Effector memory CD8-positive, alpha-beta T cell (primary cell): Measurements from ENCODE around the gene UBE2O.

Experiments
- ATAC-seq: fragments of 150-1000 bp; cut with Tn5 transposase; replicated peaks from 2 replicates; pipeline ENCODE4 v1.10.0; 2021; ENCODE audit warnings: mild to moderate bottlenecking, moderate library complexity
- DNase-seq, 3 experiments: peaks; one replicate each; pipeline ENCODE4 v3.0.0; 2021
- H3K27ac Mint-ChIP-seq, 2 donors: one replicate each; pipeline ENCODE4 v1.8.0; 2022; ENCODE audit warnings: mild to moderate bottlenecking in 2 of 2, mixed read lengths in 2 of 2, moderate library complexity in 2 of 2
- H3K27me3 Mint-ChIP-seq, 2 donors: one replicate each; pipeline ENCODE4 v1.8.0; 2022; ENCODE audit warnings: mixed read lengths in 2 of 2
- H3K36me3 Mint-ChIP-seq: one replicate; pipeline ENCODE4 v1.8.0; 2022; ENCODE audit warnings: mild to moderate bottlenecking, moderate library complexity, mixed read lengths; ENCODE audit not compliant: insufficient read depth
- H3K4me1 Mint-ChIP-seq, 2 donors: one replicate each; pipeline ENCODE4 v1.8.0; 2022; ENCODE audit warnings: low read depth in 2 of 2, mixed read lengths in 2 of 2
- H3K4me3 Mint-ChIP-seq, 2 donors: one replicate each; pipeline ENCODE4 v1.8.0; 2022; ENCODE audit warnings: mild to moderate bottlenecking in 2 of 2, mixed read lengths in 2 of 2, moderate library complexity in 2 of 2
- H3K9me3 Mint-ChIP-seq, 2 donors: one replicate each; pipeline ENCODE4 v1.8.0; 2022; ENCODE audit warnings: mixed read lengths in 2 of 2

The UBE2O gene

DNA sequence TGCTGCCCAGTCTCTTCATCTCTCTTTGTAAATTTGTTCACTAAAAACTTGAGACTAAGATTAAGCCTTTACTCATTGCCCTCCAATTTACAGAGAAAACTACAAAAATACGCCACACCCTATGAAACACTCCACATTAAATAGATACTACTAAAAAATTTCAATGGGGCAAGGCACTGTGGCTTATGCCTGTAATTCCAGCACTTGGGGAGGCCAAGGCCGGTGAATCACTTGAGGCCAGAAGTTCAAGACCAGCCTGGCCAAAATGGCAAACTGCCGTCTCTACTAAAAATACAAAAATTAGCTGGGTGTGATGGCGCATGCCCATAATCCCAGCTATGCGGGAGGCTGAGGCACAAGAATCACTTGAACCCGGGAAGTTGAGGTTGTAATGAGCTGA, 3.8 kb downstream of the UBE2O start:
- Mint-ChIP-seq H3K9me3 (no peaks in the 10 kb centered on the region), H3K4me1 (peaks cover 53 to 65% of the 10 kb centered on the region in 2 donors), H3K27ac (no peak overlapping the region), H3K36me3 (peaks cover 12% of the 10 kb centered on the region), H3K4me3 (no peak overlapping the region), H3K27me3 (no peaks in the 10 kb centered on the region)
- no peak for ATAC-seq
- no peak for DNase-seq

DNA sequence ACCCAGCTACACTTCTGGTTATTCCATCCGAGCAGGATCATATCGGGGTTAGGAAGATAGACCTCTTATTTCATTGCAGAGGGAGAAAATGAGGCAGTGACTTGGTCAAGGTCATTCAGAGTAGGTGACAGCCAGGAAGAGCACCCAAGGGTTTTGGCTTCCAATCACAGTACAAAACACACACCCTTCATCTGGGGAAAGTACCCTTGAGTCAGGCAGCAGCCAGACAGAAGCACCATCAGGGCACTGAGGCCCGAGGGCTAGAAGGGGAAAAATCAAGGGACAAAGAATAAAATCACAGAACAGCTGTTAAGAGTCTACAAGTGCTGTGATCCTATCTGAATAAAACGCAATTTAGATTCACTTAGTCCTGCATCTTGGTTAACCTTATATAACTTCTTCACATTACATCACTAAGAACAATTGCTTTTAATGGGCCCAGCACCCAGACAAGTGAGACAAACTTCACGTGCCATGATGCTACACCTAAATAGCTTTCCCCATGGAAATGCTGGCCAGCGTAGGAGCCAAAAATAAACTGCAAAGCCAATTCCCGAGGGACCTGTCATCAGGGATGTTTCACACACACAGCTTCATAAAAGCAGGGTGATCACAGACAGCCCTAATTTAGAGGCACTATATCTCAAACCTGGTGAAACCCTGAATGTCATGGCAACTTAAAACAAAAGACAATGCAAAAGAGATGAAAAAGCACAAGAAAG, 4.9 kb downstream of the UBE2O start:
- no peak overlapping the region for H3K27ac Mint-ChIP-seq
- H3K27me3 Mint-ChIP-seq: no peaks in the 10 kb centered on the region
- H3K9me3 Mint-ChIP-seq: no peaks in the 10 kb centered on the region
- H3K4me3 Mint-ChIP-seq: no peak overlapping the region
- DNase-seq (no peak), ATAC-seq (no peak)
- H3K36me3 Mint-ChIP-seq: peaks cover 9% of the 10 kb centered on the region
- H3K4me1 Mint-ChIP-seq: peaks cover 59 to 60% of the 10 kb centered on the region in 2 donors

DNA sequence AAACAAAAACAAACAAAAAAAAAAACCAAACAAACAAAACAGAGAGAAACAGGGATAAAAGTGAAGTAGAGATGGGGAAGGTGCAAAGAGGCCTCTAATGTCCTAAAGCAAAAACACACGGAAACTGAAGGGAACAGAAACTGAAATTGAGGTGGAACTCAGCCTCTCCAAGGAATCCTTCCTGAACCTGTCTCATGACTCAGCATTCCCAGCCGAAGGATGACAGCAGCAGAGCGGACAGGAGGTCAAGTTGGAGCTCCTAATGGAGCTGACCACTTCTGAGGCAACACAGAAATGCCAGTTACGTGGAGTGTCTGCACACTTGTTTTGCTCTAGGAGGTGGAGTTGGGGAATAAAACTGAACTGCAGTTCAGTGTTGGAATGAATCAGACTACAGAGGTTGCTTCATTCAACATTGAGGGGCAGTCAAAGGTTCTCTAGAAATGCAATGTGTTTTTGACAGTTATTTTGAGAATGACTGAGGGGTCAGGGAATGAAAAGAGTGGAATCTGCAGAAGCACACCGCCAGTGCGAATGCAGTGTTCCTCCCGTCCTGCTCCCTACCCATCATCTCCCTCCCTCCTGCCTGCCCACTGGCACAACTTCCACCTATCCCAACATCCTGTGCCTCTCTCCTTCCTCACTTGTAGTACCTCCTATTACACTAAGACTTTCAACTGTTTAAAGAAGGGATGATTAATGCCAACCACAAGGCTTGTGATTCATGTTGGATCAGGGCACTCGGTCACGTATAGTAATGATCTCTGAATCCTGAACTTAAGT, 6.3 kb downstream of the UBE2O start:
- Mint-ChIP-seq H3K27me3 (no peaks in the 10 kb centered on the region), H3K4me1 (peaks cover 65 to 68% of the 10 kb centered on the region in 2 donors), H3K4me3 (no peak overlapping the region), H3K27ac (no peak overlapping the region), H3K36me3 (peaks cover 7% of the 10 kb centered on the region), H3K9me3 (no peaks in the 10 kb centered on the region)
- ATAC-seq (no peak), DNase-seq (no peak)

DNA sequence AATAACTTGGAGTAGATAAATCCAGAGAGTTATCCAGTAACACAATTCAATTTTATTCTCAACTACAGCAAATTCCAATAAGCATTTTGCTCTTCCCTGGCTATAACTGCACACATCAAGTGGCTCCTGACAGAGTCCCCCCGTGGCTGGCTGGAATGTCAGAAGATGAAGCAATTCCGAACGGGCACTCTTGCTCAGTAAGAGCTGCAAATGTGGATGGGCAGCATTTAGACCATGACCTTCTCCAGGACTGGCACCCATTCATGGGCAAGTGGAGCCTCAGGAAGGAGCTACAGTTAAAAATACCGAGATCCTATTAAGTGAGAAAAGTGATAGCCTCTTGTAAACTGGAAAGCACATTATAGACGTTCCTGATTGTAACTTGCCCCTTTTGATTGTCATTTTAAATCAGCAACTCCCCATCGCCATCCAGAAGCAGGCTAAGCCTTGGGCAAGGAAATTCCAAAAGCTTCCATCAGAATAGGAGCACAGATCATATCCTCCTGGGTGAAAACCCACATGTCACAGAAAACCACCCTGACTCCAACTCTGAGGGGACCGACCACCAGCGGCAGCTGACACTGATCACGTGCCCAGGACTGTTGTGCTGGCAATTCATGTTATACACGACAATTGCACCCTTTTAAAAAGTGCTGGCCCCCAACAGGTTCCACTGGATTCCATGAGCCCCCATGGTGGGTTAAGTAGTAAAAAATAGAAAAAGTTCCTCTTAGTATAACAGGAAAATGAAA, 7.1 kb downstream of the UBE2O start:
- ATAC-seq: no peak

DNA sequence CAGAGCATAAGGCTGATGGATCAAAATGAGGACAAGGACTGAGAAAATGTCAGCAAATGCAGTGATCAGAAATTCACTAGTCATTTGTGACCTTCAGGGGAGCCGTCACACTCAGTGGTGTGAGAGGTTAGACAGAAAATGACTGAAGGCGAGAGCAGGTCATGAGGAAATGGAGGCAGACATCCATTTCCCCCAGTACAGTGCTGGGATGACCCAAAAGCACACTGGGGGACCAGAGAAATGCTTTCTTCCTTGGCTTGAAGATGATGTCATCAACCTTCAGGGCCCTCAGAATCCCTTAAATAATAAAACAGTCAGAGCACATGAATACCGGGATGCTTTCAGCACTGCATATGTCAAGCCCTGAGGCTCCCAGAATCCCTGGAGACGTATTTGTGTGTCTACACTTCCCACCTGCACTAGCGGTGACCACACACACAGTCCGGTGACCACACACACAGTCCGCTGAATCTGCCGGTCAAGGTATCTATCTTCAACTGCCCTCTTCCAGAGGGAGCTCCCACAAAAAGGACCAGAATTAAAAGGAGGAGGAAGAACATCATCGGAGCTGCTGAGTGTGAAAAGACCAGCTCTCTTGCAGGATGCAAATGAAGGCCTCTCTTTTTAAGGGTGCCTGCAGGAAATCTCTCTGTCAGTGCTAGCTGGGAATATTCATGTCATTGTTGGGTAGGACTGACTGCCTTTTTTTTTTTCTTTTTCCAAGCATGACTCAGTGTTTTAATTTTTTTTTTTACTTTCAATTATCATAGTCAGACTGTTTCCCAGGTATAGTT, 8.2 kb downstream of the UBE2O start:
- no peak for ATAC-seq

More for the DNA sequence above, 7.1 kb downstream of the UBE2O start:
- DNase-seq: no peak
- Mint-ChIP-seq H3K4me3 (no peak overlapping the region), H3K9me3 (no peaks in the 10 kb centered on the region), H3K27me3 (no peaks in the 10 kb centered on the region), H3K27ac (no peak overlapping the region), H3K4me1 (peaks cover 62 to 64% of the 10 kb centered on the region in 2 donors), H3K36me3 (peaks cover 7% of the 10 kb centered on the region)

DNA sequence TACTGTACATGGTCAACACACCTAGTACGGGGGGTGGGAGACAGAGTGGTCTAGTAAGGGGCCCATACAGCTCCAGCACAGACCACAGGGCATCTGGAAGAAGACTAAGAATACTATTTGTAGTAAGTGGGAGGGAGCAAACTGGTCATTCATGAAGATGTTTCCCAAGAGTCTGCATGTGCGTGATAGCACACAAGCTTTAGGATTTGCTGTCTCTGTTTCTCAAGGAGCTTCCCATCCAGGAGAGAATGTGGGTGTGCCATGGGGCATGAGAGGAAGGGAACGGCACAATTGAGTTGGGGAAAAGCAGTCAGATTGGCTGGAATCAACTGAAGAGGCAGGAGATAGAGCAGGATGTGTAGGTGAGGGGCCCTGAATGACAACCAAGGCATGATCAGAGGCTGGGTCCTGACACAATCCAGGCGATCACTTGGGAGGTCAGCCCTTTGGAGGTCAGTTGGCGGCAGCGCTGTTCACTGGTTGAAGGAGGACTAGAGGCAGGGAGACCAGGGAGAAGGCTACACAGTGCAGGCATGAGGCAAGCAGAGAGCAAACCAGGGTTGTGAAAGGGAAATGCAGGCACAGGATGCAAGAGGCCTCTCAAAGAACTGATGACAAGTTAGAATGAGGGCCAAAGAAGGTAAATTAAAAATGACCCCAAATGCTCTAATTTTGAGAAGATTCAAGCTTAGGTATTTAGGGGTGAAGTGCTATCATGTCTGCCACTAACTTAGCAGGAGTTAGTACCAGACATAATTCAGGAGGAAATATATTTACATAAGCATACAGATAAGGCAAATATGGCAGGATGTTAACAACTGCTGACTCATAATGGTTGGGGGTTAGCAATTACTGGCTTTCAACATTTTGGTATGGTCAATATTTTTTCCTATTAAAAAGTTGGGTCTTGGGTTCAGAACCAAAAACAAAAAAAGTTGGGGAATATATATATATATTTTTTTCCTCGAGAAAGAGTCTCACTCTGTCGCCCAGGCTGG, 10.3 kb downstream of the UBE2O start:
- ATAC-seq: no peak
- Mint-ChIP-seq H3K4me1 (peaks cover 52 to 55% of the 10 kb centered on the region in 2 donors), H3K27ac (peak overlapping the region in 1 of 2 donors; percentile 36)

More for the DNA sequence above, 8.2 kb downstream of the UBE2O start:
- no peaks in the 10 kb centered on the region for H3K9me3 Mint-ChIP-seq
- peaks cover 56 to 58% of the 10 kb centered on the region in 2 donors for H3K4me1 Mint-ChIP-seq
- DNase-seq: no peak
- H3K4me3 Mint-ChIP-seq: no peak overlapping the region
- H3K27ac Mint-ChIP-seq: peak overlapping the region in 1 of 2 donors; percentile 67
- H3K36me3 Mint-ChIP-seq: peaks cover 7% of the 10 kb centered on the region
- H3K27me3 Mint-ChIP-seq: no peaks in the 10 kb centered on the region

DNA sequence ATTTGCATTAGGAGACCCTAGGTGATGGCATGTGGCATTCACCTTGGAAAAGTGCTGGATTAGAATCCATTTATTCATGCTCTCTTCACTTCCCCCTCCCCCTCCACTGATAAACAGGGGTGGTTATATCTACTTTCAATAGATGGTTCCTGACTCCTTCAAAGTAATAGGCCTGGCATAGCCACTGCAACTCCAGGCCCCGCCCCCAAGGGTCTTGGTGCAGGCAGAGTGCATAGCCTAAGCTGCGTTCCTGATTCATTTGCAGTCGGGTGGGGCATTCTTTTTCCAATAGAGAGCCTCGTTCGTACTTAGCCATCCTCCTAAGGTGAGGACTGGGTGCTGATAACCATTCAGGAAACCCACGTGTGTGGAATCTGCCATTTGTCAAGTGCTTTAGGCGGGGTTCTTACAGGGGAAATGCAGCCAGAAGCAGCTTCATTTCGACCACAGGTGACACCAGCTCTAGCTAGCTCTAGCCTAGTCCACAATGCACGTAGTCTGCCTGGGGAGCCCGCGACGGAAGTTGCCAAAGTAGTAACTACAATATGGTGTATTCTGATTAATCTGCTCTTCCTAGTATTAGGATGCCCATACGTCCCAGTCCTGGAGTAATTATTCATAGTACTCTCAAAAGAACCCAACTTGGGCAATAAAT, 11.1 kb downstream of the UBE2O start:
- Mint-ChIP-seq H3K4me3 (no peak overlapping the region), H3K27me3 (no peaks in the 10 kb centered on the region), H3K36me3 (peaks cover 3% of the 10 kb centered on the region), H3K27ac (peak overlapping the region in 1 of 2 donors; percentile 34), H3K9me3 (no peaks in the 10 kb centered on the region), H3K4me1 (peaks cover 46 to 53% of the 10 kb centered on the region in 2 donors)
- peak; percentile 42 for ATAC-seq
- no peak for DNase-seq

More for the DNA sequence above, 10.3 kb downstream of the UBE2O start:
- DNase-seq: no peak
- Mint-ChIP-seq H3K4me3 (no peak overlapping the region), H3K36me3 (peaks cover 2% of the 10 kb centered on the region), H3K27me3 (no peaks in the 10 kb centered on the region), H3K9me3 (no peaks in the 10 kb centered on the region)

DNA sequence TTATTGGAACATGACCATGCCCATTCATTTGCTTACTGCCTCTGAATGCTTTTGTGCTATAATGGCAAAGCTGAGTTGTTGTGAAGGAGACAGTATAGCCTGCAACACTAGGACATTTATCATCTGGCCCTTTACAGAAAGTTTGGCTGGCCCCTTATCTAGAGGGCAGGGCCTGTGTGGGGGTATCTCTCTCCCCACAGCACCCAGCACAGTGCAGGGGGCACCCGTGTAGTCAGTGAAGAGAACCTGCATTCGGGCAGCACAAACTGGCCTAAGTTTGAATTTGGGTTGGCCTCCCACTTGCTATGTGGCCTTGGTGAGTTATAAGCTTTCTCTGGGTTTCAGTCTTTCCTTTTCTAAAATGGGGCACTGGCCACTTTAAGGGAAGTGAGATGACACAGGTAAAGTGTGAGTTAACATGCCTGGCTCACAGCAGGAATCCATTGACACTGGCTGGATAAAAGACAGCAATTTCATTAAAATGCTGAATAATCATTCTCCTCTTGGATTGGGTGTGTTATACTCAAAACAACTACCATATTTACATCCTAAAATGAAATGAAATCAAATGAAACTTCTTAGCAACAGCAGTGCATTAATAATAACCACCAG, 12.1 kb downstream of the UBE2O start:
- H3K4me3 Mint-ChIP-seq: no peak overlapping the region
- no peaks in the 10 kb centered on the region for H3K27me3 Mint-ChIP-seq
- ATAC-seq (no peak), DNase-seq (no peak)
- H3K9me3 Mint-ChIP-seq: no peaks in the 10 kb centered on the region
- no peak overlapping the region for H3K27ac Mint-ChIP-seq
- peaks cover 39 to 52% of the 10 kb centered on the region in 2 donors for H3K4me1 Mint-ChIP-seq
- H3K36me3 Mint-ChIP-seq: peaks cover 3% of the 10 kb centered on the region

DNA sequence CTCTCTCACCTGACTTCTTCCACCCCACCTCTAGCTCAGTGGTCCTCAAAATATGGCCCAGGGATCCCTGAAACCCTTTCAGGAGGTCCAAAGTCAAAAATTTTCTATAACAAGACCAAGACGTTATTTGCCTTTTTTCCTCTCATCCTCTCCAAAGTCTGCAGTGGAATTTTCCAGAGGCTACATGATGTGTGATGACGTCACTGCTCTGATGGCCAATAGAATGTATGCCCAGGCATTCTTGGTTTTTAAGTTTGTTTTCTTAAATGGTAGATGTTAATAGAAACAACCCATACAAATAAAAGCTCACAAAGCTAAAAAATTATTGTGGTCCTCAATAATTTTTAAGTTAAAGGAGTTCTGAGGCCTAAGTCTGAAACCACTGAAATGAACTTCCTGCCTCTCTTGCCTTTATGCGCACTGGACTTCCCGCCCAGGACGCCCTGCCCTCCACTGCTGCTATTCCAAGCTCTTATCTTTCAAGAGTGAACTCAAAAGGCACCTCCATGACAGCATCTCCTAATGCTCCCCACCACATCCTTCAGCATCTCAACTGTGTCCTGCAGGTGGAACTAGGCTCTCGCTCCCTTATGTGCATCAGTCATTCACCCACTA, 13.5 kb downstream of the UBE2O start:
- DNase-seq (no peak), ATAC-seq (no peak)
- H3K27me3 Mint-ChIP-seq: no peaks in the 10 kb centered on the region
- peaks cover 34 to 42% of the 10 kb centered on the region in 2 donors for H3K4me1 Mint-ChIP-seq
- H3K4me3 Mint-ChIP-seq: no peak overlapping the region
- peaks cover 7% of the 10 kb centered on the region for H3K36me3 Mint-ChIP-seq
- H3K27ac Mint-ChIP-seq: peak overlapping the region; percentile 1 to 49
- no peaks in the 10 kb centered on the region for H3K9me3 Mint-ChIP-seq

DNA sequence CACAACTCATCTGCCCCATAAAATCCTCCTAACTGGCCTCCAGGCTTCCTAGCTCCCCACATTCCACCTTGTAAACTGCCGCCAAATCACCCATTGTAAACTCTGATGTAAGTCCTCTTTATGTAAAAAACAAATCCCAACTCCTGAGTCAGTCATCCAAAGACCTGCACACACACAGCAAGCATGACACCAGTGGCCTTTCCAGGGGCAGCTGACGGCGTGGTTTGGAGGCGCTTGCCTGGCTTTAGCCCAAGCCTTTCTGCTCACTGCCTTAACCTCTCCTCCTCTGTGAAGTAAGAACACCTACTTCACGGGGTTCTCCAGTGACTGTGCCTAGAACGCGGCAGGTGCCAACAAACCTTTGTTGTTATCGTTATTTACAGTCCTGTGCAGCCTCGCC, 14.0 kb downstream of the UBE2O start:
- Mint-ChIP-seq H3K4me1 (peaks cover 29 to 45% of the 10 kb centered on the region in 2 donors), H3K4me3 (no peak overlapping the region), H3K36me3 (peaks cover 9% of the 10 kb centered on the region), H3K27ac (peak overlapping the region in 1 of 2 donors; percentile 49), H3K27me3 (no peaks in the 10 kb centered on the region), H3K9me3 (no peaks in the 10 kb centered on the region)
- ATAC-seq: no peak
- no peak for DNase-seq
